ENCODE measurements around the gene PDIA6.

- TF ChIP-seq, protein P1, sequence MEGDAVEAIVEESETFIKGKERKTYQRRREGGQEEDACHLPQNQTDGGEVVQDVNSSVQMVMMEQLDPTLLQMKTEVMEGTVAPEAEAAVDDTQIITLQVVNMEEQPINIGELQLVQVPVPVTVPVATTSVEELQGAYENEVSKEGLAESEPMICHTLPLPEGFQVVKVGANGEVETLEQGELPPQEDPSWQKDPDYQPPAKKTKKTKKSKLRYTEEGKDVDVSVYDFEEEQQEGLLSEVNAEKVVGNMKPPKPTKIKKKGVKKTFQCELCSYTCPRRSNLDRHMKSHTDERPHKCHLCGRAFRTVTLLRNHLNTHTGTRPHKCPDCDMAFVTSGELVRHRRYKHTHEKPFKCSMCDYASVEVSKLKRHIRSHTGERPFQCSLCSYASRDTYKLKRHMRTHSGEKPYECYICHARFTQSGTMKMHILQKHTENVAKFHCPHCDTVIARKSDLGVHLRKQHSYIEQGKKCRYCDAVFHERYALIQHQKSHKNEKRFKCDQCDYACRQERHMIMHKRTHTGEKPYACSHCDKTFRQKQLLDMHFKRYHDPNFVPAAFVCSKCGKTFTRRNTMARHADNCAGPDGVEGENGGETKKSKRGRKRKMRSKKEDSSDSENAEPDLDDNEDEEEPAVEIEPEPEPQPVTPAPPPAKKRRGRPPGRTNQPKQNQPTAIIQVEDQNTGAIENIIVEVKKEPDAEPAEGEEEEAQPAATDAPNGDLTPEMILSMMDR (IDR thresholded peaks at IDR 0.05): no peak
- TF ChIP-seq POLR2A (IDR thresholded peaks at IDR 0.05): no peak
- TF ChIP-seq POLR2AphosphoS5 (IDR thresholded peaks at IDR 0.05): no peak
- no peak for TF ChIP-seq EP300 (IDR thresholded peaks at IDR 0.05; ENCODE audit: low read depth)
Observed at GRCh38 chr2:10762651-10763460, 49.7 kb downstream of the PDIA6 start.
